NCI-H2107 treated with DMSO at 0.1 percent for 48 hours (cell line): Measurements from ENCODE around the gene LYZL1.
"Not testable (repeated sequence)": the region's sequence is repeated elsewhere in the genome, so short reads cannot be mapped to it uniquely, and the experiment has no call there.

Source experiments
- DNase-seq: peaks from one replicate; lab custom pipeline; 2025; ENCODE audit not compliant: unreplicated experiment; lab: John Stamatoyannopoulos, UW

LYZL1 gene

DNA sequence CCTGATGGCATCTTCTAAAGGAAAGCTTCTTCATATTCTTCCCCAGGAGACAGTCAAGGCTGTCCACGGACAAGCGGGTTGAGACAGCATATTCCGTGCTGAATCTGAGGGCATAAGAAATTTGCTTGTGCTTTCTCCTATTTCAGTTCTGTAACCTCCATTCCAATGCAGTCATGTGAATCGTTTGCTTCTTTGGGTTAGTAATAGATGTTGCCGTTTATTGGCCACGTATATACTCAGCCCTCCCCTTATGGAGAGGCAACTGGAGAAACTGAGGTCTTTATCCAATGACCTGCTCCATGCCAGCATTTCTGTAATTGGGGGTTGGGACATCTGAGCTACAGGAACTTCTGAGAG lies 38.9 kb downstream of the LYZL1 start:
- DNase-seq: no peak

- no peak for DNase-seq
Measured at GRCh38 chr10:29328983-29329382, 40.1 kb downstream of the LYZL1 start.

- peak; percentile 23 for DNase-seq
Measured at GRCh38 chr10:29329420-29329819, 40.5 kb downstream of the LYZL1 start.

GRCh38 chr10:29332061-29332760 lies 43.3 kb downstream of the LYZL1 start:
- no peak for DNase-seq

DNA sequence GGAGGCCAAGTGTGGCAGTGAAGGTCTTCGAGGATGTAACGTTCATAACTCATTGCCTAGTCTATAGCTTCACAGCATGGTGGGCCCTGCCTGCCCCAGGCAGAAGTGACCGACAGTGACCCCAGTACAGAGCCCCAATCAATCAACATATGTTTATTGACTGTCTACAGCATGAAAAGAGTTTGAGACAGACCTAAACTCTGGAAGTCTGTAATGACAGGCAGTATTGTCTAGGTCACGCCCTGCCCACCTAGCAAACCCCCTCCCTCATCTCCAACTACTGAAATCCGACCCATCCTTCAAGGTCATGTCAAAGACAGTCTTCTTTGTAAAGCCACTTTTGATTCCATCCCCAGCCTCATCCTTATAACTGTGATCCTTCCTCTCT lies 43.9 kb downstream of the LYZL1 start:
- no peak for DNase-seq

DNA sequence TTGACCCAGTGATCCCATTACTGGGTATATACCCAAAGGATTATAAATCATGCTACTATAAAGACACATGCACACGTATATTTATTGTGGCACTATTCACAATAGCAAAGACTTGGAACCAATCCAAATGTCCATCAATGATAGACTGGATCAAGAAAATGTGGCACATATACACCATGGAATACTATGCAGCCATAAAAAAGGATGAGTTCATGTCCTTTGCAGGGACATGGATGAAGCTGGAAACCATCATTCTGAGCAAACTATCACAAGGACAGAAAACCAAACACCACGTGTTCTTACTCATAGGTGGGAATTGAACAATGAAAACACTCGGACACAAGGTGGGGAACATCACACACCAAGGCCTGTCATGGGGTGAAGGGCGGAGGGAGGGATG lies 48.7 kb downstream of the LYZL1 start:
- not testable (repeated sequence) for DNase-seq

- DNase-seq: no peak
Measured at GRCh38 chr10:29343607-29344038, 54.8 kb downstream of the LYZL1 start.

- DNase-seq: no peak
Measured at GRCh38 chr10:29344073-29344820, 55.4 kb downstream of the LYZL1 start.

DNA sequence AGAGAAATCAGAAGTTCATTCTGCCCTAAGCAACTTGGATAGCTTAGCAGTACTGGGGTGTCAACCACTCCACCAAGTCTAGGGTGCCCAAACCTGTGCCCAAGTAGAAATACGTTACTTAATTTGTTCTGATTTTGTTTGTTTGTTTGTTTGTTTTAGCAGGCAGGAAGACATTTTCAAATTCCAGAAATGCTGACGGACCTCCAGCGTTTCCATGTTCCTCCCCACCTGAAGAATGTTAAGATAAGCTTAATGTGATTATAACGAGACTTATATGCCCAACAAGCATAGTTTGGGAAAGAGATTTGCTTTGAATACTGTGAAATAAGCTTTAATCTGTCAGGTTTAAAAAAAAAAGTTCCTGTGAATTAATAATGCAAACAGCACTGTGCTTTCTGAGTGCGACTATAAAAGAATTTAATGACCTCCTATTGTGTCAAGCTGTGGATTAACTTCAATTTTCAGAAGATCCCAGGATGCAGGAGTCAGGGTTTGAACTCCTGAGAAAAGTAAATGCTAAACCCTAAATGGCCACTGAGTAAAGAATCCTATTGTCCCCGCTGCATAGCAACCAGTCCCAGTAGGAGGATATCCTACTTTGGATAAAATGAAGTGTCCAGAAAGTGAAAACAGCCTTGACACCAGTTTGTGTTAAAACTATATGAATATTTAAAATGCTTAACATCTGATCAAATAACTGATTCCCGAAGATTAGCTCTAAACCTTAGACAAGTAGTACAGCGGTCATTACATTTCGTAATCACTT lies 56.5 kb downstream of the LYZL1 start:
- no peak for DNase-seq

DNA sequence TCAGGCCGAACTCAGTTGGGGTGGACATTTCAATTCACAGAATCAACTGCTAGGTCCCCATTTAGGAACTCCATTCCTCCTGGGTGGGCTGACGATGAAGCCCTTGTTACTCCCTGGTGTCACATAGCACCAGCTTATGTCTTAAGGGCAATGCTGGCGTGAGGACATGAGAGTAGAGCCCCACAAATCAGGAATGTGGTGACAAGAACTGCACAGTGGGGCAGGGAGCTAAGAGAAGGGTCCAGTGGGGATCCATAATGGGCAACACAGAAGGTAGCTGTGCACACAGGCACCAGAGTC lies 57.0 kb downstream of the LYZL1 start:
- DNase-seq: no peak

- DNase-seq: no peak
Measured at GRCh38 chr10:29346296-29347001, 57.6 kb downstream of the LYZL1 start.

GRCh38 chr10:29348836-29349235 lies 60.0 kb downstream of the LYZL1 start:
- DNase-seq: no peak

- DNase-seq: no peak
Measured at GRCh38 chr10:29353305-29353704, 64.4 kb downstream of the LYZL1 start.

GRCh38 chr10:29353887-29354561 lies 65.2 kb downstream of the LYZL1 start:
- DNase-seq: no peak

DNA sequence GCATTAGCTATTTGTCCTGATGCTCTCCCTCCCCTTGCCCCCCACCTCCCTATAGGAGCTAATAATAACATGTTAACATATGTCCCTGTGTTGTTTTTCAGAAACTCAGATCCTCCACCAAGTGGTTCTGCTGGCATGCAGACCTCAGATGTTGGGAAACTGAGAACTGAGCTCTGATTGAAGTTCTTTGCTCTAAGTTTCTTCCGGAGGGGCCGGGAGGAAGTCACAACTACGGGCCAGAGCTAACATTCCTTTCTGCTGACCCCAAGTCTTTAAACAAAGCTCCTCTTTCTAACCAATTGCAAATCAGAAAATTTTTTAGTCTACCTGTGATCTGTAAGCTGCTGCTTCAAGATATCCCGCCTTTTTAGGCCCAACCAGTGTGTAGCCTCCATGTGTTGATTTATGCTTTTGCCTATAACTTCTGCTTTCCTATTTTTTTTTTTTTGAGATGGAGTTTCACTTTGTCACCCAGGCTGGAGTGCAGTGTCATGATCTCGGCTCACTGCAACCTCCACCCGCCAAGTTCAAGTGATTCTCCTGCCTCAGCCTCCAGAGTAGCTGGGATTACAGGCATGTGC lies 66.6 kb downstream of the LYZL1 start:
- no peak for DNase-seq

- no peak for DNase-seq
Measured at GRCh38 chr10:29356931-29357330, 68.1 kb downstream of the LYZL1 start.

- DNase-seq: no peak
Measured at GRCh38 chr10:29358010-29358616, 69.2 kb downstream of the LYZL1 start.

DNA sequence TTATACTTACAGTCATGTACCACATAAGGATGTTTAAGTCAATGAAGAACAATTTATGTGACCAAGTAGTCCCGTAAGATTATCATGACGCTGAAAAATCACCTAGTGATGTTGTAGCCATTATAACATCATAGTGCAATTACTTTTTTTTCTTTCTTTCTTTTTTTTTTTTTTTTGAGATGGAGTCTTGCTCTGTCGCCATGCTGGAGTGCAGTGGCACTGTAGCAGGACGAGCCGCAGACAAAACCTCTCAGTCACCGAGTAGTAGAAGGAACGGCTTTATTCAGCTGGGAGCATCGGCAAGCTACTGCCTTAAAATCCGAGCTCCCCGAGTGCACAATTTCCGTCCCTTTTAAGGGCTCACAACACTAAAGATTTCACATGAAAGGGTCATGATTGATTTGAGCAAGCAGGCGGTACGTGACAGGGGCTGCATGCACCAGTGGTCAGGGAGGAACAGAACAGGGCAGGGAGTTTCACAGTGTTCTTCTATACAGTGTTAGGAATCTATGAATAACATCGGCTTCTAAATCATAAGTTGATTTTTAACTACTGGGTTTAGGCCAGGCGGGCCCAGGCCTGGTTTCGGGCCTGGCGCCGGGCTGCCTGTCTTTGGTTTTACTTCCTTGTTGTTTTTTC lies 71.5 kb downstream of the LYZL1 start:
- DNase-seq: not testable (repeated sequence)
